Astrocyte (in vitro differentiated cells and primary cell): ENCODE measurements around the gene THADA.

Experiments used
- EZH2 ChIP-seq: IDR thresholded peaks from 2 replicates; pipeline ENCODE4 v1.6.1; 2012; ENCODE audit warnings: mild to moderate bottlenecking, low read length, inconsistent platforms; ENCODE audit not compliant: insufficient read depth
- TF ChIP-seq, protein P1 (sequence below): IDR thresholded peaks from 2 replicates; pipeline ENCODE4 v1.5.1; 2011; ENCODE audit warnings: low read depth, mild to moderate bottlenecking, inconsistent platforms, low read length, moderate library complexity; ENCODE audit not compliant: insufficient read depth

DNA sequence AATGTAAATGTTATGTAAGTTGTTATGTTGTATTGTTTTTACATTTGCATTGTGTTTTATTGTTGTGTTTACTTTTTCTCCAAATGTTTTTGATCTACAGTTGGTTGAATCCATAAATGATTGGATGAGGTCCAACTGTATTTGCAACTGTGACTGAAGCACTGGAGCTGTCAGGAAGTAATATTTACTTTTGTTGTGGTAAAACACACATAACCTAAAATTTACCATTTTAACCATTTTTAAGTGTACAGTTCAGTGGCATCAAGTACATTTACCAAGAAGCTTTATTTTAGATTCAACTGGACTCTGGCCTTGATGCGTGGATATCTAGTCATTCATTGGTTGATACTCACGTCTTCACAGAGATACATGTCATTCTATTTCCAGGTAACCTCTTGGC lies 181.8 kb downstream of the THADA start:
- TF ChIP-seq, protein P1, sequence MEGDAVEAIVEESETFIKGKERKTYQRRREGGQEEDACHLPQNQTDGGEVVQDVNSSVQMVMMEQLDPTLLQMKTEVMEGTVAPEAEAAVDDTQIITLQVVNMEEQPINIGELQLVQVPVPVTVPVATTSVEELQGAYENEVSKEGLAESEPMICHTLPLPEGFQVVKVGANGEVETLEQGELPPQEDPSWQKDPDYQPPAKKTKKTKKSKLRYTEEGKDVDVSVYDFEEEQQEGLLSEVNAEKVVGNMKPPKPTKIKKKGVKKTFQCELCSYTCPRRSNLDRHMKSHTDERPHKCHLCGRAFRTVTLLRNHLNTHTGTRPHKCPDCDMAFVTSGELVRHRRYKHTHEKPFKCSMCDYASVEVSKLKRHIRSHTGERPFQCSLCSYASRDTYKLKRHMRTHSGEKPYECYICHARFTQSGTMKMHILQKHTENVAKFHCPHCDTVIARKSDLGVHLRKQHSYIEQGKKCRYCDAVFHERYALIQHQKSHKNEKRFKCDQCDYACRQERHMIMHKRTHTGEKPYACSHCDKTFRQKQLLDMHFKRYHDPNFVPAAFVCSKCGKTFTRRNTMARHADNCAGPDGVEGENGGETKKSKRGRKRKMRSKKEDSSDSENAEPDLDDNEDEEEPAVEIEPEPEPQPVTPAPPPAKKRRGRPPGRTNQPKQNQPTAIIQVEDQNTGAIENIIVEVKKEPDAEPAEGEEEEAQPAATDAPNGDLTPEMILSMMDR: no peak
- TF ChIP-seq EZH2: no peak
